ENCODE data around the gene BLOC1S1. TPM values are rescaled to one million over a fixed set of nuclear protein-coding genes. Genes with fewer than 3 reads are reported as not detected.

BLOC1S1 gene
- total and polyA plus RNA-seq, 10 of the 15 experiments (the other 5 are each of a cell fraction or from before 2014, with no cell fraction given), result 126 to 285 (median 166) TPM

DNA sequence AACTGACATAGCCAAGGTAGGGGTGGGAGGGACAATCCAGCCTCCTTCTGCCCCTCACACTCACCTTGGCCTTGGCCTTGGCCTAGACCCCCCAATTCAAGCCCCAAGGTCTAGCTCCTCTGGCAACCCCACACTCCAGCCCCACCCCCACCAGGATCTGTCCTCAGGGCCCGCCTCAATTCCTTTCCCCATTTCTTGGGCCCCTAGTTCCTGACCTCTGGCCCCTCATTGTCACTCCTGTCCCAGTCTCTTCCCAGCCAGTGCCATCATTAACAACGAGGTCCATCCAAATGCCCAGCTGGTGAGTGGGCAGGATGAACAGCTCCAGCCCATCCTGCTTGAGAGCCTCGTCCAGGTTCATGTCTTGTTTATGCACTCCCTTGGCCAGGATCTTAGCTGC is 20.2 kb downstream of the BLOC1S1 start:
- TF ChIP-seq CREB1 (IDR thresholded peaks at IDR 0.05; ENCODE audit: low read depth) (no peak), SP1 (IDR thresholded peaks at IDR 0.05; ENCODE audit: low read depth, low read length) (no peak), CHD4 (IDR thresholded peaks at IDR 0.05) (no peak)
- no peak overlapping the region for H3K9ac ChIP-seq (ENCODE audit: control insufficient read depth, insufficient read depth, low read length)
- intact Hi-C loops (cut with micrococcal nuclease; ENCODE audit: unreplicated experiment), result loop anchor here (2.0 to 10.0 kb wide), 4 partner anchors 19 to 449 kb away; partner anchors contain the start of genes BLOC1S1, RPL41, SMARCC2 and ZC3H10
- no peak for DNase-seq (ENCODE audit: low read depth, low spot score)
- no peak overlapping the region for H2AFZ ChIP-seq (ENCODE audit: control insufficient read depth, low read depth, low read length)
- no peak overlapping the region for H3K4me2 ChIP-seq (ENCODE audit: control insufficient read depth, insufficient read depth)
- ChIA-PET SMC1A (ENCODE audit: uncharacterized antibody, unreplicated experiment) (interaction anchor here (2.8 to 3.9 kb wide), 3 partner anchors 13 to 89 kb away, joined by 8 to 29 read pairs (median 11); partner anchors contain the start of gene BLOC1S1), CTCF (interaction anchor here (0.6 to 7.1 kb wide), 10 partner anchors 10 to 547 kb away, joined by 3 to 205 read pairs (median 4); partner anchors contain the start of genes BLOC1S1, PYM1 and RDH5), RAD21 (ENCODE audit: unreplicated experiment) (interaction anchor here (2.3 to 7.7 kb wide), 2 partner anchors 16 to 54 kb away, joined by 8 to 113 read pairs; partner anchors contain the start of genes BLOC1S1 and RDH5), POLR2A (interaction anchor here (0.6 to 1.0 kb wide), 2 partner anchors 11 to 90 kb away, joined by 3 read pairs; no protein-coding TSS in a partner anchor)
- H3K4me1 ChIP-seq (ENCODE audit: control insufficient read depth, insufficient read depth, low read length), result peaks cover 7% of the 10 kb centered on the region
- no peaks in the 10 kb centered on the region for H3K79me2 ChIP-seq (ENCODE audit: control insufficient read depth, insufficient read depth, low read length)
- H3K4me3 ChIP-seq, result no peak overlapping the region
- no peaks in the 10 kb centered on the region for H4K20me1 ChIP-seq (ENCODE audit: control insufficient read depth, insufficient read depth)
- no peak overlapping the region for H3K27ac ChIP-seq (ENCODE audit: control insufficient read depth, insufficient read depth)
- FAIRE-seq, result no peak
- no peak for ATAC-seq
- WGBS (ENCODE audit: insufficient coverage, insufficient replicate concordance, low lambda C conversion rate, missing lambda C conversion rate), result 36% methylated on average over 3 of the region's 3 CpGs
- H3K9me3 ChIP-seq (replicated peaks; ENCODE audit: control insufficient read depth, insufficient read depth, low read length), result no peaks in the 10 kb centered on the region
- in situ Hi-C loops (cut with MboI), result loop anchor here (5.0 kb wide), 2 partner anchors 206 to 296 kb away; no protein-coding TSS in a partner anchor
- BruUV-seq (replicated peaks), result no TSS peak
- no peaks in the 10 kb centered on the region for H3K36me3 ChIP-seq (ENCODE audit: control insufficient read depth in 2 of 2, insufficient read depth in 2 of 2, low read length in 1 of 2)
- H3K27me3 ChIP-seq (replicated peaks in 1 of 2; ENCODE audit: control insufficient read depth in 2 of 2, insufficient read depth in 2 of 2, low read length in 1 of 2), result no peaks in the 10 kb centered on the region

DNA sequence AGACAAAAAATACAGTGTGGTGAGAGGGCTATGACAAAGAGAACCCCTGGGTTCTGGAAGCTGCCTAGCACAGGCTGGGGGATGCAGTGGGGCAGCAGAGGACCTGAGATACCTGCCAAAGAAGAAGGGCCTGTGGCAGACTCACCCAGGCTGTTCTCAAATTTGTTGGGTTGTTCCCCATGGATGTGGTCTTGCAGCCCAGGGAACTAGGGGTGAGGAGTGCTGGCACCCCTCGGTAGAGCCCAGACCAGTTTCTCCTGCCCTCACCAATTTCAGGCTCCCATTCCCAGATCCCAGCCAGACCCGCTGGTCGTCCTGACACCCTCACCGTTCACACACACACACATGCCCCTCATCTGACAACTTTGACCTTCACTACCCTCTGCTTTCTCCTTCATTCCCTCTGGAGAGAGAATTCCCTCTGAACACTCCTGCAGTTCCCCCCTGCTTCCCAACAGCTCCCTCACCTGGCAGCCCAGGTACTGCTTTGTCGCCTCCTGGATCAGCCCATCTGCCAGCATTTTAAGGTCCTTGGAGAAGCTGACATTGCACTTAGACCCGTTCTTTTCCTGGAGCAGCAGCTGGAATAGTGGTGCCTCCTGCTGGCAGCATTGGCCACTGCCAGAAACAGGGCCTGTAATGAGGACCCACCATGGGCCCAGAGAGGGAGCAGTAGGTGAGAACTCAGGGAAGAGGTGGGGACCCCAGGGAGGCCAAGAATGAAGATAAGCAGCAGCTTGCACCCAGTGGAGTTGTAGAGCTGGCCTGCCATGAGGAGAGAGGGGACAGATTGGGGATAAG is 21.1 kb downstream of the BLOC1S1 start:
- H3K9ac ChIP-seq (ENCODE audit: control insufficient read depth, insufficient read depth, low read length), result no peak overlapping the region
- SMC1A ChIA-PET (ENCODE audit: uncharacterized antibody, unreplicated experiment), result interaction anchor here (1.5 to 5.2 kb wide), 18 partner anchors 10 to 381 kb away, joined by 4 to 51 read pairs (median 12); partner anchors contain the start of genes BLOC1S1, PA2G4, PYM1 and RPL41
- CTCF ChIA-PET, result interaction anchor here (0.6 to 7.1 kb wide), 39 partner anchors 7 to 548 kb away, joined by 3 to 205 read pairs (median 12); partner anchors contain the start of genes BLOC1S1, CD63, DGKA and DNAJC14
- no peaks in the 10 kb centered on the region for H3K9me3 ChIP-seq (replicated peaks; ENCODE audit: control insufficient read depth, insufficient read depth, low read length)
- H3K4me3 ChIP-seq, result no peak overlapping the region
- no peaks in the 10 kb centered on the region for H3K27me3 ChIP-seq (replicated peaks in 1 of 2; ENCODE audit: control insufficient read depth in 2 of 2, insufficient read depth in 2 of 2, low read length in 1 of 2)
- RAD21 ChIA-PET (ENCODE audit: unreplicated experiment), result interaction anchor here (0.5 to 7.7 kb wide), 21 partner anchors 8 to 452 kb away, joined by 3 to 113 read pairs (median 10); partner anchors contain the start of genes BLOC1S1, CD63, RDH5 and SMARCC2
- POLR2A ChIA-PET, result interaction anchor here (0.6 to 2.9 kb wide), 8 partner anchors 7 to 303 kb away, joined by 3 to 36 read pairs (median 10); partner anchors contain the start of genes CD63, DNAJC14 and RAB5B
- DNase-seq (ENCODE audit: low read depth, low spot score) (no peak), FAIRE-seq (peak; percentile 81), ATAC-seq (peak; percentile 75)
- no peaks in the 10 kb centered on the region for H4K20me1 ChIP-seq (ENCODE audit: control insufficient read depth, insufficient read depth)
- intact Hi-C loops (cut with micrococcal nuclease; ENCODE audit: unreplicated experiment) (loop anchor here (1.0 to 10.0 kb wide), 6 partner anchors 8 to 448 kb away; partner anchors contain the start of genes BLOC1S1, CD63, RPL41 and SMARCC2), in situ Hi-C loops (cut with MboI) (loop anchor here (5.0 kb wide), 2 partner anchors 205 to 295 kb away; no protein-coding TSS in a partner anchor)
- no TSS peak for BruUV-seq (replicated peaks)
- no peaks in the 10 kb centered on the region for H3K79me2 ChIP-seq (ENCODE audit: control insufficient read depth, insufficient read depth, low read length)
- peaks cover 7% of the 10 kb centered on the region for H3K4me1 ChIP-seq (ENCODE audit: control insufficient read depth, insufficient read depth, low read length)
- H3K4me2 ChIP-seq (ENCODE audit: control insufficient read depth, insufficient read depth), result no peak overlapping the region
- H3K27ac ChIP-seq (ENCODE audit: control insufficient read depth, insufficient read depth), result no peak overlapping the region
- no peaks in the 10 kb centered on the region for H3K36me3 ChIP-seq (ENCODE audit: control insufficient read depth in 2 of 2, insufficient read depth in 2 of 2, low read length in 1 of 2)
- no peak overlapping the region for H2AFZ ChIP-seq (ENCODE audit: control insufficient read depth, low read depth, low read length)
- 76% methylated on average over 6 of the region's 6 CpGs for WGBS (ENCODE audit: insufficient coverage, insufficient replicate concordance, low lambda C conversion rate, missing lambda C conversion rate)
- TF ChIP-seq WRNIP1 (IDR thresholded peaks at IDR 0.05; ENCODE audit: borderline replicate concordance, low read depth, low read length) (no peak), BHLHE40 (IDR thresholded peaks at IDR 0.05; ENCODE audit: borderline replicate concordance in 1 of 2, low read depth in 2 of 2, low read length in 1 of 2) (peak in 1 of 2 experiments; percentile 41; a peak in 1 of 4 replicates), STAT3 (IDR thresholded peaks at IDR 0.05; ENCODE audit: low read depth, low read length) (no peak), RUNX3 (IDR thresholded peaks at IDR 0.05; ENCODE audit: low read length) (0 out of 2 replicates have a peak, but pooled peaks have one; percentile 19), SMC3 (IDR thresholded peaks at IDR 0.05; ENCODE audit: borderline replicate concordance, low read length) (peak; percentile 91), ZNF24 (IDR thresholded peaks at IDR 0.05) (no peak), PML (IDR thresholded peaks at IDR 0.05; ENCODE audit: low read length) (no peak), NBN (IDR thresholded peaks at IDR 0.05) (peak; percentile 58; the same call in 1 of the 2 replicates), YY1 (IDR thresholded peaks at IDR 0.05; ENCODE audit: low read depth, low read length) (peak; percentile 79), TCF3 (IDR thresholded peaks at IDR 0.05; ENCODE audit: borderline replicate concordance, insufficient read depth, low read depth, low read length) (0 out of 2 replicates have a peak, but pooled peaks have one; percentile 23)
- TF ChIP-seq, protein P1, sequence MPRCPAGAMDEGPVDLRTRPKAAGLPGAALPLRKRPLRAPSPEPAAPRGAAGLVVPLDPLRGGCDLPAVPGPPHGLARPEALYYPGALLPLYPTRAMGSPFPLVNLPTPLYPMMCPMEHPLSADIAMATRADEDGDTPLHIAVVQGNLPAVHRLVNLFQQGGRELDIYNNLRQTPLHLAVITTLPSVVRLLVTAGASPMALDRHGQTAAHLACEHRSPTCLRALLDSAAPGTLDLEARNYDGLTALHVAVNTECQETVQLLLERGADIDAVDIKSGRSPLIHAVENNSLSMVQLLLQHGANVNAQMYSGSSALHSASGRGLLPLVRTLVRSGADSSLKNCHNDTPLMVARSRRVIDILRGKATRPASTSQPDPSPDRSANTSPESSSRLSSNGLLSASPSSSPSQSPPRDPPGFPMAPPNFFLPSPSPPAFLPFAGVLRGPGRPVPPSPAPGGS (IDR thresholded peaks at IDR 0.05; ENCODE audit: borderline replicate concordance, insufficient read depth, low read depth, low read length, poor library complexity, severe bottlenecking), result no peak

Measured in GM12878 (cell line).